ENCODE data around the gene PEX11B.

DNA sequence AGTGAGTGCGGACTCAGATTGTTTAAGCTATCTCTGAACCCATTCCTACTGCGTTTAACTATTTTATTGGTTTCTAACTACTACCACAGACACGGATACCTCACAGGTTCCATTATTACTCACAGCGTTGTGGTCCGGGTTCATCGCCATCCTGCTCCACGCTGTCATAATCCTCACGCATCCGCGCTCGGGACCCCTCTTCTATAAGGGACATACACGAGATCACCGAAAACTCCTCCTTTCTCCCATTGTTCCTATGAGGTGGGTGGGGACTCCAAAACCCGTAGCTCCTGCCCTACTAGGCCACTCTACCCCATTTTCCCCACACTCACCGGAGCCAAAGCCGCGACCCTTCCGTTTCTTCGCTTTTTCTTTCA lies 8.2 kb upstream of the PEX11B start:
- TF ChIP-seq TAF1 (IDR thresholded peaks at IDR 0.05; ENCODE audit: borderline replicate concordance, insufficient read depth, low read length) (no peak), SIN3A (IDR thresholded peaks at IDR 0.05; ENCODE audit: borderline replicate concordance, insufficient read depth, low read length) (no peak)

Measured in PFSK-1 (cell line).